ENCODE measurements around the gene HEXD.

DNA sequence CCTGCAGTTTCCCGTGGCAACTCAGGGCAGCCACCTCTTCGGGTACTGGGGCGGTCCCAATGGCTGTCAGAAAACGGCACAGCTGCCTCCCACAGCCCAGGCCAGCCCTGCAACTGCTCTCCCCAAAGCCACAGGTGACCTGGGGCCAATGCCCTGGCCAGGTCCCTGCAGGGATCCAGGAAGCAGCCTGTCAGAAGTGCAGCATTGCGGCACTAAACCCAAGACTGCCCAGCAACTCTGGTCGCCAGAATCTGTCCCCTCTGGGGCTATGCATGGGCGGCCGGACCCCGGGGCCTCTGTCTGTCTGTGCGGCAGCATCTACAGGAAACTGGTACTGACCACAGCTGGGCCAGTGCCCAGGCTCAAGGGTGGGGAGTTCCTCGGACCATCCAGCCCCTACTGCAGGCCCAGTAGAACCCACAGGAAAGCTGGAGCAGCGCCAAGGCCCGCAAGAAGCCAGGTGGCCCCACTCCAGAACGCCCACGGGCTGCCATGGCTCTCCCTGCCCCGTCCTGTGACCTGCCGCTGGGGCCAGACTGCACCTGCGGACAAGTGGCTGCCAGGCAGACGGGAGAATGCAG lies 26.9 kb downstream of the HEXD start:
- TF ChIP-seq, protein P1, sequence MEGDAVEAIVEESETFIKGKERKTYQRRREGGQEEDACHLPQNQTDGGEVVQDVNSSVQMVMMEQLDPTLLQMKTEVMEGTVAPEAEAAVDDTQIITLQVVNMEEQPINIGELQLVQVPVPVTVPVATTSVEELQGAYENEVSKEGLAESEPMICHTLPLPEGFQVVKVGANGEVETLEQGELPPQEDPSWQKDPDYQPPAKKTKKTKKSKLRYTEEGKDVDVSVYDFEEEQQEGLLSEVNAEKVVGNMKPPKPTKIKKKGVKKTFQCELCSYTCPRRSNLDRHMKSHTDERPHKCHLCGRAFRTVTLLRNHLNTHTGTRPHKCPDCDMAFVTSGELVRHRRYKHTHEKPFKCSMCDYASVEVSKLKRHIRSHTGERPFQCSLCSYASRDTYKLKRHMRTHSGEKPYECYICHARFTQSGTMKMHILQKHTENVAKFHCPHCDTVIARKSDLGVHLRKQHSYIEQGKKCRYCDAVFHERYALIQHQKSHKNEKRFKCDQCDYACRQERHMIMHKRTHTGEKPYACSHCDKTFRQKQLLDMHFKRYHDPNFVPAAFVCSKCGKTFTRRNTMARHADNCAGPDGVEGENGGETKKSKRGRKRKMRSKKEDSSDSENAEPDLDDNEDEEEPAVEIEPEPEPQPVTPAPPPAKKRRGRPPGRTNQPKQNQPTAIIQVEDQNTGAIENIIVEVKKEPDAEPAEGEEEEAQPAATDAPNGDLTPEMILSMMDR (IDR thresholded peaks at IDR 0.05) = no peak
- no peak for TF ChIP-seq POLR2A (IDR thresholded peaks at IDR 0.05)

All from esophagus squamous epithelium (tissue), 4 donors.